Keratinocyte (primary cell): ENCODE measurements around the gene NEBL.

Experiments
- EZH2 ChIP-seq: IDR thresholded peaks from one replicate; pipeline ENCODE4 v1.6.1; 2012; ENCODE audit warnings: inconsistent platforms, mild to moderate bottlenecking, low read length, moderate library complexity
- TF ChIP-seq, protein P1 (sequence below), 3 experiments: IDR thresholded peaks in 1 of 3; conservative IDR thresholded peaks in 1 of 3; optimal IDR thresholded peaks in 1 of 3; 2 replicates in 2 of 3; 3 replicates in 1 of 3; pipeline versions ENCODE3 to v1.5.1; 2011; ENCODE audit warnings: low read length in 3 of 3, mild to moderate bottlenecking in 3 of 3, moderate library complexity in 2 of 3, control low read depth in 1 of 3, inconsistent platforms in 1 of 3; ENCODE audit not compliant: insufficient read depth in 2 of 3; ENCODE audit errors: extremely low read depth in 1 of 3

DNA sequence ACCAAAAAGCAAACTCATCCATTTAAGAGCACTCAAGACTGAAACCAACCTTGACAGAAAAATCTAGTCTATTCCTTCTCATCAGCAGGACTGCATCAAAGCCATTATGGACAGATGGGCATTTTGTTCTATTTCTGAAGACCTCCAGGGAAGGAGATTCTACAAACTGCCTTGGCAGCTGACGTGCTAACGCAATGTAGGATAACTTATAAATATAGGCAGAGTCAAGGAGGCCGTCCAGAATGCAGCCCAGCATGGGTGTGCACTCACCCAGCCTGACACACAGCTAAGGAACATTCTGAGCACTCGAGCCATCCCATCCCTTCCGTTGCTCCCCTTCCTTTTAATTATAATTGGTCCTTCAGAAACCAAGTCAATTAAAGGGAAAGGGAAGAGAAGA, 25.3 kb upstream of the NEBL start:
- TF ChIP-seq, protein P1, sequence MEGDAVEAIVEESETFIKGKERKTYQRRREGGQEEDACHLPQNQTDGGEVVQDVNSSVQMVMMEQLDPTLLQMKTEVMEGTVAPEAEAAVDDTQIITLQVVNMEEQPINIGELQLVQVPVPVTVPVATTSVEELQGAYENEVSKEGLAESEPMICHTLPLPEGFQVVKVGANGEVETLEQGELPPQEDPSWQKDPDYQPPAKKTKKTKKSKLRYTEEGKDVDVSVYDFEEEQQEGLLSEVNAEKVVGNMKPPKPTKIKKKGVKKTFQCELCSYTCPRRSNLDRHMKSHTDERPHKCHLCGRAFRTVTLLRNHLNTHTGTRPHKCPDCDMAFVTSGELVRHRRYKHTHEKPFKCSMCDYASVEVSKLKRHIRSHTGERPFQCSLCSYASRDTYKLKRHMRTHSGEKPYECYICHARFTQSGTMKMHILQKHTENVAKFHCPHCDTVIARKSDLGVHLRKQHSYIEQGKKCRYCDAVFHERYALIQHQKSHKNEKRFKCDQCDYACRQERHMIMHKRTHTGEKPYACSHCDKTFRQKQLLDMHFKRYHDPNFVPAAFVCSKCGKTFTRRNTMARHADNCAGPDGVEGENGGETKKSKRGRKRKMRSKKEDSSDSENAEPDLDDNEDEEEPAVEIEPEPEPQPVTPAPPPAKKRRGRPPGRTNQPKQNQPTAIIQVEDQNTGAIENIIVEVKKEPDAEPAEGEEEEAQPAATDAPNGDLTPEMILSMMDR (optimal IDR thresholded peaks at IDR 0.05 in 1 of 3, IDR thresholded peaks at IDR 0.05 in 1 of 3, conservative IDR thresholded peaks at IDR 0.05 in 1 of 3; ENCODE audit: extremely low read depth in 1 of 3, insufficient read depth in 2 of 3, low read length in 3 of 3) = no peak
- no peak for TF ChIP-seq EZH2
